Gastroesophageal sphincter (tissue), 4 donors: ENCODE results near the gene MAPT. TPM values are rescaled to one million over a fixed set of nuclear protein-coding genes. Genes with fewer than 3 reads are reported as not detected.
A peak's percentile ranks its signal among the peaks of the same experiment; 100 is the strongest.

Experiments
- ATAC-seq: fragments of 150-250 bp; one replicate; pipeline ENCODE4 v1.9.1; 2016; ENCODE audit warnings: mild to moderate bottlenecking, moderate library complexity
- H3K27ac ChIP-seq, 4 donors: fragments of 200-600 bp; sonication (generic) in 3 of 4; 1 replicate in 3 of 4; 2 replicates in 1 of 4; pipeline ENCODE4 v1.5.1; 2016 to 2019
- H3K27me3 ChIP-seq: fragments of 200-600 bp; sonication (generic); one replicate; pipeline ENCODE4 v1.5.1; 2019
- H3K36me3 ChIP-seq, 2 donors: fragments of 200-600 bp; sonication (generic); one replicate each; pipeline ENCODE4 v1.5.1; 2019; ENCODE audit warnings: control low read depth in 1 of 2
- H3K4me1 ChIP-seq, 3 donors: fragments of 200-600 bp; sonication (generic); 1 replicate in 2 of 3; 2 replicates in 1 of 3; pipeline ENCODE4 v1.5.1; 2016 to 2019; ENCODE audit warnings: control low read depth in 2 of 3
- H3K4me3 ChIP-seq, 2 donors: fragments of 200-600 bp; sonication (generic); one replicate each; pipeline ENCODE4 v1.5.1; 2019; ENCODE audit warnings: mild to moderate bottlenecking in 1 of 2, moderate library complexity in 1 of 2
- H3K9me3 ChIP-seq, 3 donors: fragments of 200-600 bp; sonication (generic); one replicate each; pipeline ENCODE4 v1.5.1; 2017 to 2019; ENCODE audit warnings: control low read depth in 2 of 3
- CTCF ChIP-seq, 4 experiments: fragments of 200-600 bp in 2 of 4; fragments of 450-650 bp in 2 of 4; sonication (generic) in 1 of 4; IDR thresholded peaks; one replicate each; pipeline ENCODE4 v1.5.1; 2017 to 2019; ENCODE audit warnings: antibody characterized with exemption in 4 of 4, mild to moderate bottlenecking in 2 of 4, moderate library complexity in 2 of 4
- EP300 ChIP-seq: sonication (generic); formaldehyde crosslinking; IDR thresholded peaks from one replicate; pipeline ENCODE4 v1.6.1; 2017; ENCODE audit warnings: antibody characterized with exemption, mild to moderate bottlenecking
- POLR2A ChIP-seq, 2 donors: fragments of 450-650 bp; IDR thresholded peaks; one replicate each; pipeline ENCODE4 v1.6.1; 2017; ENCODE audit warnings: antibody characterized with exemption in 2 of 2, mild to moderate bottlenecking in 2 of 2, moderate library complexity in 1 of 2
- POLR2AphosphoS5 ChIP-seq: sonication (generic); formaldehyde crosslinking; IDR thresholded peaks from one replicate; pipeline ENCODE4 v1.6.1; 2017; ENCODE audit warnings: antibody characterized with exemption
- WGBS, 2 donors: methylation state at CpG; one replicate each; pipeline ENCODE4 v1.1.5; 2018; ENCODE audit warnings: low coverage in 1 of 2; 5-methylcytosine and 5-hydroxymethylcytosine counted together
- total RNA-seq, 4 donors: library from RNA; depleted of rRNA; stranded (reverse); fragments of >200 nt; gene quantifications; one replicate each; pipeline ENCODE4 v1.1.0, GENCODE V29; 2016

The MAPT gene
- 10 to 100 TPM in 1 of 4 donors, 1 to 10 TPM in 3; 3.4 to 12.2 (median 8.5) TPM for total RNA-seq

DNA sequence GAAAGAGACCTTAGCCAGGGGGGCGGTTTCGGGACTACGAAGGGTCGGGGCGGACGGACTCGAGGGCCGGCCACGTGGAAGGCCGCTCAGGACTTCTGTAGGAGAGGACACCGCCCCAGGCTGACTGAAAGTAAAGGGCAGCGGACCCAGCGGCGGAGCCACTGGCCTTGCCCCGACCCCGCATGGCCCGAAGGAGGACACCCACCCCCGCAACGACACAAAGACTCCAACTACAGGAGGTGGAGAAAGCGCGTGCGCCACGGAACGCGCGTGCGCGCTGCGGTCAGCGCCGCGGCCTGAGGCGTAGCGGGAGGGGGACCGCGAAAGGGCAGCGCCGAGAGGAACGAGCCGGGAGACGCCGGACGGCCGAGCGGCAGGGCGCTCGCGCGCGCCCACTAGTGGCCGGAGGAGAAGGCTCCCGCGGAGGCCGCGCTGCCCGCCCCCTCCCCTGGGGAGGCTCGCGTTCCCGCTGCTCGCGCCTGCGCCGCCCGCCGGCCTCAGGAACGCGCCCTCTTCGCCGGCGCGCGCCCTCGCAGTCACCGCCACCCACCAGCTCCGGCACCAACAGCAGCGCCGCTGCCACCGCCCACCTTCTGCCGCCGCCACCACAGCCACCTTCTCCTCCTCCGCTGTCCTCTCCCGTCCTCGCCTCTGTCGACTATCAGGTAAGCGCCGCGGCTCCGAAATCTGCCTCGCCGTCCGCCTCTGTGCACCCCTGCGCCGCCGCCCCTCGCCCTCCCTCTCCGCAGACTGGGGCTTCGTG, at the start of gene MAPT:
MAPT (plus strand) TSS at position 533 of the 763 bp plus-strand sequence. CDS start 67,784 bp downstream, outside the sequence.
- no peaks in the 10 kb centered on the region for H3K9me3 ChIP-seq
- H3K27me3 ChIP-seq = peaks cover 44% of the 10 kb centered on the region
- no peaks in the 10 kb centered on the region for H3K36me3 ChIP-seq
- H3K4me1 ChIP-seq = peaks cover 0 to 39% (median 24%) of the 10 kb centered on the region in 3 donors
- H3K4me3 ChIP-seq = peak within 1 kb of the TSS; percentile 66 to 85
- 2 to 8% methylated on average over 11 to 12 of the region's 97 CpGs for WGBS, 2 donors
- peak within 1 kb of the TSS in 3 of 4 donors; percentile 63 to 79 (median 78) for H3K27ac ChIP-seq
- peak; percentile 98 for ATAC-seq
- TF ChIP-seq POLR2AphosphoS5 = no peak
- TF ChIP-seq CTCF (IDR thresholded peaks at IDR 0.05) = peak in 3 of 4 experiments; percentile 93 to 99 (median 96)

DNA sequence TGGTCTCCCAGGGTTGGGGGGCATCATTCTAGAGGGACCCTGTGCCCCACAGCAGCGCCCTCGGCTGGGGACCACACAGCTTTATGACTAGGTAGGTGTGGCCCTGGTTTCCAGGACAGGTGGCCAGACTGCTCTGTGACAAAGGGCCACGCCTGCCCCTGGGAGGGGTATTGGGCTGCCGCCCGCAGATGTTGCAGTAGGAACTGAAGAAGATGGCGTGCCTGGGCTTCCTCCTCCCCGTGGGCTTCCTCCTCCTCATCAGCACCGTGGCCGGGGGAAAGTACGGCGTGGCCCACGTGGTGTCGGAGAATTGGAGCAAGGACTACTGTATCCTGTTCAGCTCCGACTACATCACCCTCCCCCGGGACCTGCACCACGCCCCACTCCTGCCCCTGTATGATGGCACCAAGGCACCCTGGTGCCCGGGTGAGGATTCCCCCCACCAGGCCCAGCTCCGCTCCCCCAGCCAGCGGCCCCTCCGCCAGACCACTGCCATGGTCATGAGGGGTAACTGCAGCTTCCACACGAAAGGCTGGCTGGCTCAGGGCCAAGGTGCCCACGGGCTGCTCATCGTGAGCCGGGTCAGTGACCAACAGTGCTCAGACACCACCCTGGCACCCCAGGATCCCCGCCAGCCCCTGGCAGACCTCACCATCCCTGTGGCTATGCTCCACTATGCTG, 49.5 kb upstream of the MAPT start, which contains the start of gene SPPL2C:
SPPL2C (plus strand) TSS at position 187 of the 681 bp plus-strand sequence; CDS start at position 213, 26 bp downstream.
- H3K4me1 ChIP-seq = no peaks in the 10 kb centered on the region
- no peak for ATAC-seq
- H3K27me3 ChIP-seq = peaks cover 33% of the 10 kb centered on the region
- H3K4me3 ChIP-seq = no peak within 1 kb of the TSS
- H3K27ac ChIP-seq = no peak within 1 kb of the TSS
- no peaks in the 10 kb centered on the region for H3K9me3 ChIP-seq
- no peaks in the 10 kb centered on the region for H3K36me3 ChIP-seq
- no peak for TF ChIP-seq POLR2AphosphoS5
- no peak for TF ChIP-seq CTCF (IDR thresholded peaks at IDR 0.05)
- no peak for TF ChIP-seq POLR2A (IDR thresholded peaks at IDR 0.05)
- TF ChIP-seq EP300 = no peak
- WGBS, 2 donors = no CpG with 5 or more reads among the region's 25 CpGs

- Histone ChIP-seq H3K36me3 (no peaks in the 10 kb centered on the region), H3K4me1 (no peaks in the 10 kb centered on the region), H3K27me3 (peaks cover 28% of the 10 kb centered on the region), H3K4me3 (no peak overlapping the region), H3K27ac (no peak overlapping the region), H3K9me3 (no peaks in the 10 kb centered on the region)
- no peak for ATAC-seq
- TF ChIP-seq POLR2A (IDR thresholded peaks at IDR 0.05) = no peak
- TF ChIP-seq POLR2AphosphoS5 = no peak
- 79 to 80% methylated on average over 1 to 12 of the region's 35 CpGs for WGBS, 2 donors
Observed at GRCh38 chr17:45845376-45846185, 48.8 kb upstream of the MAPT start.

DNA sequence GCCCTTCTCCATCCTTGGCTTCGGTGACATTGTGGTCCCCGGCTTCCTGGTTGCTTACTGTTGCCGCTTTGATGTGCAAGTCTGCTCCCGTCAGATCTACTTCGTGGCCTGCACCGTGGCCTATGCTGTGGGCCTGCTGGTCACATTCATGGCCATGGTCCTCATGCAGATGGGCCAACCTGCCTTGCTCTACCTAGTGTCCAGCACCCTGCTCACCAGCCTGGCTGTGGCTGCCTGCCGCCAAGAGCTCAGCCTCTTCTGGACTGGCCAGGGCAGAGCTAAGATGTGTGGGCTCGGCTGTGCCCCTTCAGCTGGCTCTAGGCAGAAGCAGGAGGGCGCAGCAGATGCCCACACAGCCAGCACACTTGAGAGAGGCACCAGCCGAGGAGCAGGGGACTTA, 48.1 kb upstream of the MAPT start:
- no peak for TF ChIP-seq EP300
- no peak for TF ChIP-seq CTCF (IDR thresholded peaks at IDR 0.05)
- TF ChIP-seq POLR2AphosphoS5 = no peak
- no peak for TF ChIP-seq POLR2A (IDR thresholded peaks at IDR 0.05)
- H3K4me1 ChIP-seq = no peaks in the 10 kb centered on the region
- no peak overlapping the region for H3K27ac ChIP-seq
- no peaks in the 10 kb centered on the region for H3K36me3 ChIP-seq
- 100% methylated on average over 2 of the region's 10 CpGs; no CpG with 5 or more reads in 1 of the 2 donors for WGBS, 2 donors
- H3K4me3 ChIP-seq = no peak overlapping the region
- no peak for ATAC-seq
- peaks cover 34% of the 10 kb centered on the region for H3K27me3 ChIP-seq
- H3K9me3 ChIP-seq = no peaks in the 10 kb centered on the region

DNA sequence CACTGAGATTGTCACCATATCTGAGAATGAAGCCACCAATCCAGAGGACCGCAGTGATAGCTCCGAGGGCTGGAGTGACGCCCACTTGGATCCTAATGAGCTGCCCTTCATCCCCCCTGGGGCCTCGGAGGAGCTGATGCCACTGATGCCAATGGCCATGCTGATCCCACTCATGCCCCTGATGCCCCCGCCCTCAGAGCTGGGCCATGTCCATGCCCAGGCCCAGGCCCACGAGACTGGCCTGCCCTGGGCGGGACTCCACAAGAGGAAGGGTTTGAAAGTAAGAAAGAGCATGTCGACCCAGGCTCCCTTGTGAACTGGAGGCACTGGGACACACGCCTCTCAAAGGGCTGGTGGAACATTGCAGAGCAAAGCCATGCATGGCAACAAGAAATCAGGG, 47.7 kb upstream of the MAPT start:
- no peak overlapping the region for H3K27ac ChIP-seq
- no peaks in the 10 kb centered on the region for H3K9me3 ChIP-seq
- H3K27me3 ChIP-seq = peaks cover 38% of the 10 kb centered on the region
- H3K36me3 ChIP-seq = no peaks in the 10 kb centered on the region
- 80 to 90% methylated on average over 2 of the region's 9 CpGs for WGBS, 2 donors
- ATAC-seq = no peak
- no peaks in the 10 kb centered on the region for H3K4me1 ChIP-seq
- H3K4me3 ChIP-seq = no peak overlapping the region
- TF ChIP-seq EP300 = no peak
- no peak for TF ChIP-seq CTCF (IDR thresholded peaks at IDR 0.05)
- TF ChIP-seq POLR2A (IDR thresholded peaks at IDR 0.05) = no peak
- TF ChIP-seq POLR2AphosphoS5 = no peak
